ENCODE results near the gene ASB13. TPM values are rescaled to one million over a fixed set of nuclear protein-coding genes. Genes with fewer than 3 reads are reported as not detected.

ASB13 gene
- total RNA-seq, 2 experiments from 2014 or later, result 1.9 to 2.9 TPM

GRCh38 chr10:5633166-5633749 lies 33.1 kb downstream of the ASB13 start:
- Histone ChIP-seq H3K27me3 (ENCODE audit: control insufficient read depth in 1 of 2, insufficient read depth in 2 of 2, low read length in 2 of 2) (no peaks in the 10 kb centered on the region), H3K4me3 (ENCODE audit: low read length) (no peak overlapping the region), H3K4me1 (ENCODE audit: insufficient read depth, low read length) (peaks cover 14% of the 10 kb centered on the region), H3K9me3 (ENCODE audit: control insufficient read depth in 1 of 2, insufficient read depth in 1 of 2, low read length in 2 of 2) (no peaks in the 10 kb centered on the region), H3K36me3 (ENCODE audit: insufficient read depth, low read length) (no peaks in the 10 kb centered on the region), H3K27ac (ENCODE audit: low read depth in 1 of 2, low read length in 2 of 2) (no peak overlapping the region)
- DNase-seq (no peak), ATAC-seq (ENCODE audit: poor library complexity) (no peak)
- H3K36me3 Mint-ChIP-seq (ENCODE audit: low read depth), result no peaks in the 10 kb centered on the region
- POLR2A ChIA-PET, result no interaction called here
- H3K4me3 Mint-ChIP-seq, result no peak overlapping the region
- peaks cover 4% of the 10 kb centered on the region for H3K27me3 Mint-ChIP-seq
- H3K9me3 Mint-ChIP-seq, result no peaks in the 10 kb centered on the region
- intact Hi-C loops (cut with DNase I, micrococcal nuclease), result no loop called here
- H3K27ac Mint-ChIP-seq, result no peak overlapping the region
- CTCF ChIA-PET, result interaction anchor here (1.6 kb wide), 1 partner anchor 10 kb away, joined by 5 read pairs; no protein-coding TSS in a partner anchor
- TF ChIP-seq CTCF (IDR thresholded peaks at IDR 0.05), result no peak
- peaks cover 15% of the 10 kb centered on the region for H3K4me1 Mint-ChIP-seq (ENCODE audit: low read depth)

DNA sequence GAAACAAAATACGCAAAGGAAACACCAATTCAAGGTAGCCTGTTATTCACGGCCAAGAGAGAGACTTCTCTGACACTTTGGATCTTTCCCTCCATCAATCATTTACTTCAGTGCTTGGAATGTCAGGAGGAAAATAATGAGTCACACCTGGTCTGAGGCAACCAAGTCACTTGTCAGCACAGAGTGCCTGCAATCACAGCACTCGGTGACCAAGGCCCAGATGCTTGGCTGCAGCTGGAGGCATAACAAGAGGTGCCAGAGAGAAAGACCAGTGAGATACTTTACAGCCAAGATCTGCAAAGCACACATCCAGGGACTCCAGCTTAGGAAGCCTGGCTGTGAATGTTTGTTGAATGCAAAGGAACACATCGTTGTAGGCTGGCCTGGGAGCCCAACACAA lies 33.9 kb downstream of the ASB13 start:
- peaks cover 15% of the 10 kb centered on the region for H3K4me1 ChIP-seq (ENCODE audit: insufficient read depth, low read length)
- Mint-ChIP-seq H3K27me3 (peaks cover 4% of the 10 kb centered on the region), H3K4me1 (ENCODE audit: low read depth) (peaks cover 15% of the 10 kb centered on the region), H3K4me3 (no peak overlapping the region), H3K36me3 (ENCODE audit: low read depth) (no peaks in the 10 kb centered on the region), H3K27ac (no peak overlapping the region), H3K9me3 (no peaks in the 10 kb centered on the region)
- POLR2A ChIA-PET, result no interaction called here
- no peak for DNase-seq
- H3K4me3 ChIP-seq (ENCODE audit: low read length), result no peak overlapping the region
- intact Hi-C loops (cut with DNase I, micrococcal nuclease), result no loop called here
- no peaks in the 10 kb centered on the region for H3K9me3 ChIP-seq (ENCODE audit: control insufficient read depth in 1 of 2, insufficient read depth in 1 of 2, low read length in 2 of 2)
- ATAC-seq (ENCODE audit: poor library complexity), result no peak
- TF ChIP-seq CTCF (IDR thresholded peaks at IDR 0.05), result no peak
- no peak overlapping the region for H3K27ac ChIP-seq (ENCODE audit: low read depth in 1 of 2, low read length in 2 of 2)
- CTCF ChIA-PET, result interaction anchor here (1.7 kb wide), 1 partner anchor 9 kb away, joined by 8 read pairs; no protein-coding TSS in a partner anchor
- no peaks in the 10 kb centered on the region for H3K36me3 ChIP-seq (ENCODE audit: insufficient read depth, low read length)
- no peaks in the 10 kb centered on the region for H3K27me3 ChIP-seq (ENCODE audit: control insufficient read depth in 1 of 2, insufficient read depth in 2 of 2, low read length in 2 of 2)

DNA sequence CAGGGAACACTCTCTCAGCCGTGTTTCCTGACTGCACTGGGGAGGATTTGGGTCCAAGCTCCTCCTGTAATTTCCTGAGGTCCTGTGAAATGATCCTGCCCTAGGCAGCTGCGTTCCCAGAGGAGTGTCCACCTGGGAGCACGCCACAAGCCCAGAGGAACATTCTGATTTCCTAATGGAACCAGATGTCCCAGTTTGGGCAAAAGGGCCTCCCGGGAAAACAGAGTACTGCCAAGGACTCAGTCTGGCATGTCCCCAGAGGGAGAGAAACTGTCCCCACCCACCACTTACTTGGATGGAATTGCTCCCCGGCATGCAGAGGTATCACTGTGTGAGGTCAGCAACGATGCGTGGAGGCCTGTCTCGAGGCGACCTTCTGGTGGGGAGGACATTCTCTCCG lies 34.5 kb downstream of the ASB13 start:
- no peaks in the 10 kb centered on the region for H3K9me3 ChIP-seq (ENCODE audit: control insufficient read depth in 1 of 2, insufficient read depth in 1 of 2, low read length in 2 of 2)
- intact Hi-C loops (cut with DNase I, micrococcal nuclease), result no loop called here
- POLR2A ChIA-PET, result no interaction called here
- peaks cover 15% of the 10 kb centered on the region for H3K4me1 ChIP-seq (ENCODE audit: insufficient read depth, low read length)
- H3K4me1 Mint-ChIP-seq (ENCODE audit: low read depth), result peaks cover 15% of the 10 kb centered on the region
- H3K27me3 ChIP-seq (ENCODE audit: control insufficient read depth in 1 of 2, insufficient read depth in 2 of 2, low read length in 2 of 2), result no peaks in the 10 kb centered on the region
- no peaks in the 10 kb centered on the region for H3K36me3 Mint-ChIP-seq (ENCODE audit: low read depth)
- no peak overlapping the region for H3K27ac Mint-ChIP-seq
- TF ChIP-seq CTCF (IDR thresholded peaks at IDR 0.05), result no peak
- ATAC-seq (ENCODE audit: poor library complexity) (no peak), DNase-seq (no peak)
- H3K4me3 Mint-ChIP-seq, result no peak overlapping the region
- H3K9me3 Mint-ChIP-seq, result no peaks in the 10 kb centered on the region
- no peak overlapping the region for H3K4me3 ChIP-seq (ENCODE audit: low read length)
- peaks cover 4% of the 10 kb centered on the region for H3K27me3 Mint-ChIP-seq
- H3K36me3 ChIP-seq (ENCODE audit: insufficient read depth, low read length), result no peaks in the 10 kb centered on the region
- H3K27ac ChIP-seq (ENCODE audit: low read depth in 1 of 2, low read length in 2 of 2), result no peak overlapping the region
- CTCF ChIA-PET, result interaction anchor here (1.7 kb wide), 1 partner anchor 9 kb away, joined by 8 read pairs; no protein-coding TSS in a partner anchor
